Measurements from ENCODE around the gene RAB36. TPM values are rescaled to one million over a fixed set of nuclear protein-coding genes. Genes with fewer than 3 reads are reported as not detected.

RAB36 gene
- total RNA-seq, 1 donor from 2014 or later: 3.5 TPM

DNA sequence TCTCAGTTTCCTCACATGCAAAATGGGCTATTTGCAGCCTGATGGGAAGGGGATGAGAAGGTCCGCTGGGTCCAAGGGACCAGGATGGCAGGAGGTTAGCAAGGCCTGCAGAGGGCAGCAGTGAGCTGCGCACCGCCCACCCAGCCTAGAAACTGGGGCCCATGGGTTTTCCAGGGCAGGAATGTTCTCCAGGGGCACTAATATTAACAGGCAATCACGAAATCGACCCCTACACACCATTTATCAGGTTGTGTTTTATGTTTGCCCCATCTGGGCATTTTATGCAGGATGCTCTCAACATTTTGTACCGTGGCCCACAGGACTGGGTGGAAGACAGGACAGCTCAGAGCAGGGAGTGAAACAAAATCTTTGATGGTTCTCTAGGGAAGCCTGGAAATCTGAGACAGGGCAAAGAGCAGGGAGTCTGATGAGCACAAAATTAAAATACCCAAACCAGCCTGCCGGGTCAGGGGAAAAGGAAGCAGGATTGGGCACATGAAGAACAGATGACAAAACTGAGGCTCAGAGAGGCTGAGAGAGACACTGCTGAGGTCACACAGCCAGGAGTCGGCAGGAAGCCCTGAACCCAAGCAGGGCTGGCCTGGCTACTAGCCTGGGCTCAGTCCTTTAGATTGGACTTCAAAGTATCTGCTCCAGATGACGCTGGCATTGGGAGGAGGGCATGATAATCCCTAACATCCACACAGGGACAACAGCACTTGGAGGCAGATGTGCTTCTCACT lies 33.4 kb downstream of the RAB36 start:
- TF ChIP-seq, protein P1, sequence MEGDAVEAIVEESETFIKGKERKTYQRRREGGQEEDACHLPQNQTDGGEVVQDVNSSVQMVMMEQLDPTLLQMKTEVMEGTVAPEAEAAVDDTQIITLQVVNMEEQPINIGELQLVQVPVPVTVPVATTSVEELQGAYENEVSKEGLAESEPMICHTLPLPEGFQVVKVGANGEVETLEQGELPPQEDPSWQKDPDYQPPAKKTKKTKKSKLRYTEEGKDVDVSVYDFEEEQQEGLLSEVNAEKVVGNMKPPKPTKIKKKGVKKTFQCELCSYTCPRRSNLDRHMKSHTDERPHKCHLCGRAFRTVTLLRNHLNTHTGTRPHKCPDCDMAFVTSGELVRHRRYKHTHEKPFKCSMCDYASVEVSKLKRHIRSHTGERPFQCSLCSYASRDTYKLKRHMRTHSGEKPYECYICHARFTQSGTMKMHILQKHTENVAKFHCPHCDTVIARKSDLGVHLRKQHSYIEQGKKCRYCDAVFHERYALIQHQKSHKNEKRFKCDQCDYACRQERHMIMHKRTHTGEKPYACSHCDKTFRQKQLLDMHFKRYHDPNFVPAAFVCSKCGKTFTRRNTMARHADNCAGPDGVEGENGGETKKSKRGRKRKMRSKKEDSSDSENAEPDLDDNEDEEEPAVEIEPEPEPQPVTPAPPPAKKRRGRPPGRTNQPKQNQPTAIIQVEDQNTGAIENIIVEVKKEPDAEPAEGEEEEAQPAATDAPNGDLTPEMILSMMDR (conservative IDR thresholded peaks at IDR 0.05; ENCODE audit: low read depth, low read length): peak; percentile 96
- DNase-seq (ENCODE audit: low read depth): no peak
- H3K4me3 ChIP-seq (ENCODE audit: low read depth, low read length): no peak overlapping the region

GRCh38 chr22:23179381-23180299 lies 34.4 kb downstream of the RAB36 start:
- DNase-seq (ENCODE audit: low read depth): no peak
- TF ChIP-seq, protein P1 (conservative IDR thresholded peaks at IDR 0.05; ENCODE audit: low read depth, low read length): no peak

DNA sequence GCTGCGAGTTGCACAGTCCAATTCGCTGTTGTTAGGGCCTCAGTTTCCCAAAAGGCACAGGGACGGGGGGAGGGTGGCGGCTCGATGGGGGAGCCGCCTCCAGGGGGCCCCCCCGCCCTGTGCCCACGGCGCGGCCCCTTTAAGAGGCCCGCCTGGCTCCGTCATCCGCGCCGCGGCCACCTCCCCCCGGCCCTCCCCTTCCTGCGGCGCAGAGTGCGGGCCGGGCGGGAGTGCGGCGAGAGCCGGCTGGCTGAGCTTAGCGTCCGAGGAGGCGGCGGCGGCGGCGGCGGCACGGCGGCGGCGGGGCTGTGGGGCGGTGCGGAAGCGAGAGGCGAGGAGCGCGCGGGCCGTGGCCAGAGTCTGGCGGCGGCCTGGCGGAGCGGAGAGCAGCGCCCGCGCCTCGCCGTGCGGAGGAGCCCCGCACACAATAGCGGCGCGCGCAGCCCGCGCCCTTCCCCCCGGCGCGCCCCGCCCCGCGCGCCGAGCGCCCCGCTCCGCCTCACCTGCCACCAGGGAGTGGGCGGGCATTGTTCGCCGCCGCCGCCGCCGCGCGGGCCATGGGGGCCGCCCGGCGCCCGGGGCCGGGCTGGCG lies 35.1 kb downstream of the RAB36 start, which contains the start of gene BCR:
TSS of gene BCR (plus strand) at position 209 of the 592 bp plus-strand sequence. CDS start 452 bp downstream, outside the sequence.
- H3K4me3 ChIP-seq (ENCODE audit: low read depth, low read length): peak within 1 kb of the TSS; percentile 67
- no peak for DNase-seq (ENCODE audit: low read depth)
- TF ChIP-seq, protein P1 (conservative IDR thresholded peaks at IDR 0.05; ENCODE audit: low read depth, low read length): peak; percentile 6

More at GRCh38 chr22:23179381-23180299, 34.4 kb downstream of the RAB36 start:
- H3K4me3 ChIP-seq (ENCODE audit: low read depth, low read length): peak overlapping the region; percentile 67

GRCh38 chr22:23180893-23181720 lies 35.8 kb downstream of the RAB36 start:
- TF ChIP-seq, protein P1 (conservative IDR thresholded peaks at IDR 0.05; ENCODE audit: low read depth, low read length): no peak
- H3K4me3 ChIP-seq (ENCODE audit: low read depth, low read length): peak overlapping the region; percentile 67
- no peak for DNase-seq (ENCODE audit: low read depth)

DNA sequence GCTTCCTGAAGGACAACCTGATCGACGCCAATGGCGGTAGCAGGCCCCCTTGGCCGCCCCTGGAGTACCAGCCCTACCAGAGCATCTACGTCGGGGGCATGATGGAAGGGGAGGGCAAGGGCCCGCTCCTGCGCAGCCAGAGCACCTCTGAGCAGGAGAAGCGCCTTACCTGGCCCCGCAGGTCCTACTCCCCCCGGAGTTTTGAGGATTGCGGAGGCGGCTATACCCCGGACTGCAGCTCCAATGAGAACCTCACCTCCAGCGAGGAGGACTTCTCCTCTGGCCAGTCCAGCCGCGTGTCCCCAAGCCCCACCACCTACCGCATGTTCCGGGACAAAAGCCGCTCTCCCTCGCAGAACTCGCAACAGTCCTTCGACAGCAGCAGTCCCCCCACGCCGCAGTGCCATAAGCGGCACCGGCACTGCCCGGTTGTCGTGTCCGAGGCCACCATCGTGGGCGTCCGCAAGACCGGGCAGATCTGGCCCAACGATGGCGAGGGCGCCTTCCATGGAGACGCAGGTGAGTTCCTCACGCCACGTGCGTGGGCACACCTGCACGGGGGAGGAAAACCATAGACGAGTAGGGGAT lies 36.5 kb downstream of the RAB36 start:
- TF ChIP-seq, protein P1 (conservative IDR thresholded peaks at IDR 0.05; ENCODE audit: low read depth, low read length): no peak
- DNase-seq (ENCODE audit: low read depth): no peak
- H3K4me3 ChIP-seq (ENCODE audit: low read depth, low read length): peak overlapping the region; percentile 67

All from epithelial cell of proximal tubule (primary cell).